OCI-LY3 (cell line): ENCODE results near the gene SIT1.

Experiments used
- EZH2phosphoT487 ChIP-seq: fragments of 200-600 bp; shearing (Covaris generic); IDR thresholded peaks from 2 replicates; pipeline ENCODE4 v1.6.1; 2018; ENCODE audit warnings: antibody characterized with exemption, mixed run types, low read depth
- TF ChIP-seq, protein P1 (sequence below): fragments of 200-600, 300-600 bp; sonication (generic); IDR thresholded peaks from 2 replicates; pipeline ENCODE4 v1.5.1; 2014; ENCODE audit warnings: antibody characterized with exemption, low read length, low read depth

DNA sequence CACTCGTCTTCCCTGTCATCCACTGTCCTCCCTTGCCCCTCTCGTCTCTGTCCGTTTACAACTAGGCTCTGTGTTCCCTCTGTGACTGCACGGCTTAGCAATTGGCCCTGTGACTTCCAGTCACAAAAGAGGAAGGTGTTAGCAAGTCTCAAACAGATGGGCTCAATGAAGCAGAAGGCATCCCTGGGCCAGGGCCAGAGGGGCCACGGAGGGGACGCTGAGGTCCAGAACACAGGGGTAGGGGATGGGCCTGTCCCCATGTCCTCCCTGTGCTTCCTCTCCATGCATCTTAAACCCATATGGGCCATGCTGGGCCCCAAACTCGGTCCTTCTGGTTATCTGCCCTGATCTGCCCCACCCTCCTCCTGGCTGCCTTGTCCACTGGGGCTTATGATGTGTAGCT, 32.4 kb downstream of the SIT1 start, which contains the start of gene CD72:
- TF ChIP-seq, protein P1, sequence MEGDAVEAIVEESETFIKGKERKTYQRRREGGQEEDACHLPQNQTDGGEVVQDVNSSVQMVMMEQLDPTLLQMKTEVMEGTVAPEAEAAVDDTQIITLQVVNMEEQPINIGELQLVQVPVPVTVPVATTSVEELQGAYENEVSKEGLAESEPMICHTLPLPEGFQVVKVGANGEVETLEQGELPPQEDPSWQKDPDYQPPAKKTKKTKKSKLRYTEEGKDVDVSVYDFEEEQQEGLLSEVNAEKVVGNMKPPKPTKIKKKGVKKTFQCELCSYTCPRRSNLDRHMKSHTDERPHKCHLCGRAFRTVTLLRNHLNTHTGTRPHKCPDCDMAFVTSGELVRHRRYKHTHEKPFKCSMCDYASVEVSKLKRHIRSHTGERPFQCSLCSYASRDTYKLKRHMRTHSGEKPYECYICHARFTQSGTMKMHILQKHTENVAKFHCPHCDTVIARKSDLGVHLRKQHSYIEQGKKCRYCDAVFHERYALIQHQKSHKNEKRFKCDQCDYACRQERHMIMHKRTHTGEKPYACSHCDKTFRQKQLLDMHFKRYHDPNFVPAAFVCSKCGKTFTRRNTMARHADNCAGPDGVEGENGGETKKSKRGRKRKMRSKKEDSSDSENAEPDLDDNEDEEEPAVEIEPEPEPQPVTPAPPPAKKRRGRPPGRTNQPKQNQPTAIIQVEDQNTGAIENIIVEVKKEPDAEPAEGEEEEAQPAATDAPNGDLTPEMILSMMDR = no peak
- no peak for TF ChIP-seq EZH2phosphoT487
